NCI-H82 treated with DMSO at 0.1 percent for 48 hours (cell line): ENCODE data around the gene ITPKB.
"Not testable (repeated sequence)": the region's sequence is repeated elsewhere in the genome, so short reads cannot be mapped to it uniquely, and the experiment has no call there.

Experiments
- DNase-seq: peaks from one replicate; lab custom pipeline; 2025; ENCODE audit not compliant: unreplicated experiment; lab: John Stamatoyannopoulos, UW

Gene ITPKB

DNA sequence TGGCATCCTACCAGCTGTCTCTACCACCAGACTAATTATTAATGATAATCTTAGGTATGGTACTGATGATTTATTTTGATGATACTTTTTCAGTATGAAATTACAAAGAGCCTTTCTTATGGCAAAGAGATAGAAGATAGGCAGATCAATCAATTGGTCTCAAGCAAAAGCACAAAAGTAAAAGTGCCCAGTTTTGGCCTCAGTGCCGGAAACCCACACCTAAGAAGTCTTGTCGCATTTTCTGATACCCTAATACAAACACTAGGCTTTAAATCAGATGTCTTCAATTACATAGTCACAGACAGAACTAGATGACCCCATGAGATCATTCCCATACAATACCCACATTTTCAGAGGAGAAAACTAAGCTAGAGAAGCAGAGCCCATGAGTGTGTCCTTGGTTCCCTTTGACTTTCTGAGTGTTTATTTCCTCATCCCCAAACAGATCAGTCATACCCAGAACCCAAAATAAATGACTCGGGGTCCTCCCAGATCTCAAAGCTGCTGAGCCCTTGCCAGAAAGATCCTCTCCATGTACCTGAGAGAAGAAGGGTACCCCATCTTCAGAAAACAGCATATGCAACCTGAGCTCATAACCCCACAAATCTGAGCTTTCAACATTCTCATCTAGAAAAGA, 7.7 kb downstream of the ITPKB start:
- no peak for DNase-seq

DNA sequence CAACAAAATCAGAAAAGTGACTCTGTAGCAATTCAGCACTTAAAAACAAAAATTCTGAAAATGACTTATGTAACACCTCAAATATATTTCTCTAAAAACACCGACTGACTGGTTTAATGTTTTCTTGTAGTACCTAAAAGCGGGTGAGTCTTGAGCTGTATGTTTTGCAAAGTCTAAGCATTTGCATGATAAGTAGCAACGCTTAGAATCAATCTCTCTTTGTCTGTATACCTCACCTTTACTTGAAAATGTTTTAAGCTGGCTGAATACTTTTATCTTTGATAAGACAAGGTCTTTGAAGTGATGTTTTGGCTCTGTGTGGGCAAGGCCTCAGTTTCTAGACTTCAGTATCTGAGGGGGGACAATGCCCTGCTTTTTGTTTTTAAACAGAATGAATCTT, 8.2 kb downstream of the ITPKB start:
- DNase-seq: no peak

DNA sequence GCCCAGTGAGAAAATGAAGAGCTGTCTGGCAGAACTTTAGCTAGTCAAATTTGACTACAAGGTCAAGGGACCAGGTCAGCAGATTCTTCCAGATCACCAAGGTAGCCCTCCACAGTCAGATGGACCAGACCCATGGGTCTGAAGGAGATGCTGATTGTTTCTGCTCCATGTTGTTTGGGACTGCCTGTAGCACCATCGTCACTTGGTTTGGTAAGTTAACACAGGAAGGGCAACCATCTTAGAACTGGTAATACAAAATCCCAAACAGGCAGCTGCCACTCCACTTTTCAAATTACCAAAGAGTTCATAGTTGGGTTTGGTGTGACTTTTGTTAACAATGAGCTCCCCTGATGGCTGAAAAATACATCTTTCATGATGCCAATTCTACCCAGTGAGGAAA, 9.0 kb downstream of the ITPKB start:
- no peak for DNase-seq

DNA sequence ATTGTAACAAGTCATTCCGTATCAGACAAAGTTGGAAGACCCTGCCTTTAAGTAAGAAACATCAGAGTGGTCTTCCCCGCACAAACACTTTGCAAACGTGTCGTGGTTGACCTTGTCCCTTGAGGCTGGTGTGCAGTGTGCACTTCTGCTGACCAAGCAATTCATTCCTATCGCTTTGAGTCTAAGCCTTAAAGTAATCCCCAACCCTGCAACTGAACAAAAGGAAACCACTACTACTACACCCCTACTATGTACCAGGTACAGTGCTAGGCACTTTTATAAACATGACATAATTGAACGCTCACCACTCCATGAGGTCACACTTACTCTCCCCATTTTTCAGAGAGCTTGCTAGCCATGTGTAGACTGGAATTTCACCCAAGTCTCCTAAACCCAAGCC, 10.6 kb downstream of the ITPKB start:
- DNase-seq: no peak

DNA sequence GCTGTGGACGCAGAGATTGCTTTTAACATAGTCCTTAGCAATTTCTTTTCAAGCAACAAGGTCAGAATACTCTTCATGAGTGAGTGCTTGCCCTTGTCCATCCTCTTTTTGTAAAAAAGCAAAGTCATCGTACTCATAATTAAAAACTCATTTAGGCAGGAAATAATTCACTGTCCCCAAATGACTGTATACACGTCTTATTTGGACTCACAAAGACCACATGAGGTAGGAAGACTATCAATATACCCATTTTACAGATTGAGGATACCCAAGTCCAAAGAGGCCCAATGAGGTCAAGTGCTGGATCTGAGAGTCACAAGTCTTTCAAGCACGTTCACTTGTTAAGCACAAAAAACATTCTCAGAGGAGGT, 13.2 kb downstream of the ITPKB start:
- DNase-seq: no peak

DNA sequence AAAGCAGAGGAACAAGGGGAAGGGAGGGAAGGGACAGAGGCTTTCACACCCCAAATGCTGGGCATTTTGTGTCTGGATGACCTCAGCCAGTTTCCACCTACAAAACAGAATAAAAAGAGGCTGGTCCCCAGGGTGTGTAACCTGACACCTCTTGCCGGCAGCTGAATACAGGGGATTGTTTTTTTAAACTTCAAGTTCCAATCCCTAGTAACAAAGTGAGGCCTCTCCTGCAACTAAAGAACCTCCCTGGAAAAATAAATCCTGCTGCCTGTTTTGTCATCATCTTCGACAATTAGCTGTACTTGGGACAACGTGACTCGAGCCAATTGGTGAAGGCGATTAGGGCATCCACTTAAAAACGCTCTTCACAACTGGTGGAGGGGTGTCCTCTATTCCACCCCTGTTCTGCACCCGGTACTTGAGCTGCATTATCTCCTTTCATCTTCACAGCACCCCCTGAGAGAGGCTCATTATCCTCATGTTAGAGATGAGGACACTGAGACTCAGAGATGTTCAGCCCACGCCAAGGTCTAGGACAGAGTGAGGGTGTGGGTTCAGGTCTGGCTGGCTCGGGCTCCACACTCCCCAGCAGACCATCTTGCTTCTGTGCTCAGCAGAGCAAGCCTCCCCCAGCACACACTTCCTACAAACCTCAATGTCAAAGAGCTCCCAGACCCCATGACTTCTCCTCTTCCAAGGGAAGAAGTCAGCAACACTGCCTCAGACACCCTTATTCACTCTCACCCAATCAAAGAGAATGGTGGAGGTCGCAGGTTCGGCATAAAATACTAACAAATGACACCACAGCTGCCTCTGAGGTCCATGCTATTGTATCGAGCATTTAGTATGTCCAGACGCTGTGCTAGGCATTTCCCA, 15.2 kb downstream of the ITPKB start:
- peak; percentile 56 for DNase-seq

DNA sequence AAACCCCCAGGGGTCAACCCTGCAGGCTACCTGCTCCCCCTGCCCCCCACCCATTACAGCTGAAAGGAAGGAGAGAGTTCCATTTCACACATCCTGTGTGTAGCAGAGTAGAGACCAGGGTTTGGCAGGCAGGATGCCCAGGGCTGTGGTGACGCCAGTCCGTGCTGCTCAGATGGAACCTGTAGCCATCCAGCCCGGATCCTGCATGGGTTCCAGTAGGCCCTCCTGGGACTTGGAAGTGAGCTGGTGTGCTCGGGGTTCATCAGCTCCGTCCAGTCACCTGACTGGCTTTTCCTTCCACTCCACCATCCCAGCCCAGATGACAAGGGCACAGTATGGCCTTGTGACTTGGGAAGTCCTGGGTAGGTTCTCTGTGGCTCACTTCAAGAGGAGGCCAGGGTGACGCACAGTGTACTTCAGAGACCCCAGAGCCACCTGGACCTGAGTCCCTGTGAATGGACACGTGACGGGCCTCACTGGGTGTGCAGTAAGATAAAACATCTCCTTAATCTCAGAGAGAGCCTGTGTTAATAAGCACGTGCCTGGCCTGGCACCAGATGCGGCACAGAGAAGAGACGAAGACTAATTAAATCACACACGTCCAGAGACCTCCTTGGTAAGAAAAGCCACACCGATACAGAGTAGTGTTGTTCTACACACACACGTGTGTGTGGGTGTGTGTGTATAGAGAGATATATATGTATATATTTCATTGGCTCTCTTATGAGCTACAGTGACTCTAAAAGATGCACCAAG, 16.0 kb downstream of the ITPKB start:
- DNase-seq: no peak

DNA sequence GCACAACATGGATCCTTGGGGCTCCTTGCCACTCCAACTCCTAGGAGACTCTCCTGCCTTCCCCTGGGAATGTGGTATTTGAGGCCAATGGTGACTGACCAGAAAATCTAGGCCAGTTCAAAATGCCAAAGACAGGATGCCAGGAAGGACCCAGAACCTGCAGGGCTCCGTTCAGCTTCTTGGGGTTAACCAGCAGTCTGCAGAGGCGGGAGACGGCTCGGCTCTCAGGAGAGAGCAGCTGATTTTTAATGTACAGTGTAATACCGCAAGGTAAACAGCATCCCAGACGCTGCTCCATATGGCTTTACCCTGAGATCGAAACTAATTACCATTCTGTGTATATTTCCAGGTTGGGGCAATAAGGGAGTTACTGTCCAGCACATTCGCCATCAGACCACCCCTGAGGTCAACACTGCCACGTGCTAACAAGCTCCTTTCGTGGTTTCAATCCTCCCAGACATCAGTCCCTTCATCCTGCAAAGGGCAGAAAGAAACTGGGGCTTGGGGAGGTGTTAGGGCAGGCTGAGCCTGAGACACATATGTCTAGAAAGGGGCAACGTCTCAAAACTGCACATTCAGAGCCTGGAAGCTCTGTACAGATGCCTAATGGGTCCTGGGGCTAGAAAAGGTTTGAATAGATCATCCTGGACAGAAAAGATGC, 16.7 kb downstream of the ITPKB start:
- peak; percentile 73 for DNase-seq

GRCh38 chr1:226720574-226720973, 18.5 kb downstream of the ITPKB start:
- DNase-seq: not testable (repeated sequence)

- no peak for DNase-seq
Observed at GRCh38 chr1:226719596-226720387, 19.3 kb downstream of the ITPKB start.

DNA sequence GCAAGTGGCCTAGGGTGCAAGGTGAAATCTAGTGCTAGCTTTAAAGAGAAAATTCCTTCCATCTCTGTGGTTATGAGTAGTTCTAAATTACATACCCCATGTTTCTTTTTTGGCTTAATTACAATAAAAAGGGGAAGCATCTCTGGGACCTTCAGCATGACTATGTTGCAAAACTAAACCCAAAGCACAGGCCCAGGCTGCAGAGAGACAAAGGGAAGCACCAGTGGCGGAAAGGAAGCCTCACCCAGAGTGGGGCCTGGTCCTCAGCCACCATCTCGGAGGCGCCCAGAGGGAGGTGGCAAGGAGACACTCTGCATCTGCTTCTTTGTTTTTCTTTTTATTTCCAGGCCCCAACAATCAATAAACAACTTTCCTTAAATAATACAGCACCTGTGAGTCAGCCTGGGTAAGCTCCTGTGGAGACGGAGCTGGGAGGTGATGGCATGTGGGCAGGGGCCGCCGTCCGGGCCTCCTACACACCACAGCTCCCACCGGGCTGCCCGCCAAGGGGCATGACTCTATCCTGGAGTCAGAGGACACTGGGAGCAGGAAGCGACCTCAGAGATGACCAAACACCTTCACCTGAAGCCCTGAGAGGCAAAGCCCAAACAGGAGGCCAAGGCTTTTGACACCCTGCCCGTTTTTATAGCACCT, 21.7 kb downstream of the ITPKB start:
- DNase-seq: no peak

GRCh38 chr1:226716577-226716976, 22.5 kb downstream of the ITPKB start:
- DNase-seq: no peak

DNA sequence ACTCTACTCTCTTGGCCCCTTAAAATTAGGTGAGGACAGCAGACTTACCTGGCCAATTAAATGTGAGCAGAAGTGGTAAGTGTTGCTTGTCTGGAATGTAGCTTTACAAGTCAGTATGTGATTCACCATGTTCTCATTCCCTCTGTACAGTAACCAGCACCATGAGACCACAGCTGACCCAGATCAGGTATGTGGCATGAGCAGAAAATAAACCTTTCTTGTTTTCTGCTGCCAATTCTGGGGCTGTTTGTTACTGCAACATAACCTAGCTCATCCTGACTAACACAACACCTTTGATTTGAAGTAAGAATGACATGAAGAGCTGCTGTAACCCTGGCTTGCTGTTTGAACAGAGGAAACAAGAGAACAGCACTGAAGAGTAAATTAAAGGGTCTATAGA, 24.9 kb downstream of the ITPKB start:
- DNase-seq: no peak

GRCh38 chr1:226712742-226713419, 26.2 kb downstream of the ITPKB start:
- no peak for DNase-seq

- DNase-seq: no peak
Observed at GRCh38 chr1:226711976-226712741, 26.9 kb downstream of the ITPKB start.

DNA sequence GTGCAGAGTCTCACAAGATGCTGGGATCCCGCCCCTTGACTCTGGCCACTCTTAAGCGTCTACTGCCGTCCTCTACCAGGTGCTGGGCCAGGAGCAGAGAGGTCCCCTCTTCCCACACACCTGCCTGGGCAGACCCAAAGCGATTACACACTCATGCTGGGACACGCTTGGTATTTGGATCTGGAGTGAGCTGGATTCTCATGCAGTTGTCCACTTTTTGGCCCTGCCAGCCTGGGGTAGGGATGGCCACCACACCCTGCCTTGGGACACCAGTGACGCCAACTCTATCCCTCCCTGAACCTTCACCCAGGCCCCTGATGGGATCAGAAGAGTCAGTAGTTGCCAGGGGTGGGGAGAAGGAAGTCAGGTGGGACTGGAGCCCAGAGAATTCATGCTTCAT, 28.6 kb downstream of the ITPKB start:
- no peak for DNase-seq

DNA sequence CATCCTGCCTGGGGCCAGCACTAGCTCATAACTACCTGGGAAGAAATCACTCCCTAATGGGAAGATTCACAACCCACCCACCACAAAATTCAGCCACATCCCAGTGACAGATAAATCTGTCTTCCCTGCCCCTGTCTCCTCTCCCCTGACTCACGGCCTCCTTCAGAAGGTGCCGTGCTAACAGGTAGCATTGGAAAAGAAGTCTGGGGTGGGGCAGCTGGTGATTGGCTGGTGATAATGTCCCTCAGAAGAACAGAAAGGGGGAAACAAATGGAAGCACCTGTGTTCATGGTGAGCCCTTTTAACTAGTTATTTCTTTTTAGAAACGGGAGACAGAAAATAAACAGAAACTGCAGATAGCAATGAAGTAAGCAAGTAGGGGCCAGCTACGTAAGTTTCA, 29.1 kb downstream of the ITPKB start:
- no peak for DNase-seq

DNA sequence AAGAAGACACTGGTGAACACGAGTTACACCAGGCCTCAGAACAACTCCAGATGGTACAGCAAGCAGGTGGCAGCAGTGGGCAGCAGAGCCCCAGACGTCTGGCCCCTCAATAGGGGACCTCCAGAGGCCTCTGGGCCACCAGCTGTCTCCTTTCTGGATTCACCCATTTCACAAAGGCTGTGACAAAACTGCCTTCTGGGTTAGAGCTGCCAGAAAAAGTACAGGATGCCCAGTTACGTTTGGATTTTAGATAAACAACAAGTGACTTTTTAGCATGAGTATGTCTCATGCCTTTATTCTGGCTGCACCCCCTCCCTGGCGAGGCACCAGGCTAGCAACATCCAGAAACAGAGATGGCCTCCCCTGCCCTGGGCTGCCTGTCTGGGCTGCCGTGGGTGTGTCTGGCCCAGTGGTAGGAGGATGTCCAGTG, 30.1 kb downstream of the ITPKB start:
- peak; percentile 38 for DNase-seq

DNA sequence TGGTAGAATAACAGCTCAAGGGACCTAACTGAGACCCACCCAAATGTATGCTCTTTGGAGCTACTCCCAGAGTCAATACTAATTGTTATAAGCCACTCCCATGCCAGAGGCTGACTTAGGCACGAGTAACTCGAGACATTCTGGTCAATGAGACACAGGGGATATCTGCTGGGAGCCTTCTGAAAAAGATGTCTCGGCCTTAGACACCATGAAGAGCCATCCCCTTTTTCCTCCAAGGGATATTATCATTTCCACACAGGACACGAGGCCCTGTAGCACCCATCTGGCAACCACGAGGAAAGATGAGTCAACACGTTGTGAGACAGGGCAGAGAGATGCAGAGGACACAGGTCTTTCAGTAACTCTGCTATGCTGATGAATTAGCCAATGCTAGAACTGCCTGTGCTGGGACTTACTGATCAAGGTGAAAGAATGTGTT, 30.7 kb downstream of the ITPKB start:
- DNase-seq: peak; percentile 33
